Upper lobe of left lung (tissue), 6 donors: Measurements from ENCODE around the gene COL27A1. TPM values are rescaled to one million over a fixed set of nuclear protein-coding genes. Genes with fewer than 3 reads are reported as not detected.

ENCODE experiments used
- ATAC-seq, 2 donors: fragments of 200-7000 bp; cut with Tn5 transposase; one replicate each; pipeline ENCODE4 v1.9.1; 2022; ENCODE audit warnings: mild to moderate bottlenecking in 2 of 2, moderate library complexity in 2 of 2; ENCODE audit not compliant: low FRiP score in 2 of 2
- DNase-seq, 2 donors: peaks; one replicate each; pipeline ENCODE4 v3.0.0-alpha.2; 2019 to 2020
- H3K27ac ChIP-seq, 4 donors: fragments of 200-600 bp; sonication (generic); one replicate each; pipeline ENCODE4 v1.5.1; 2016 to 2019
- H3K27me3 ChIP-seq, 4 donors: fragments of 200-600 bp; sonication (generic); one replicate each; pipeline ENCODE4 v1.5.1; 2017 to 2019
- H3K36me3 ChIP-seq, 4 donors: fragments of 200-600 bp; sonication (generic); one replicate each; pipeline ENCODE4 v1.5.1; 2016 to 2019
- H3K4me1 ChIP-seq, 4 donors: fragments of 200-600 bp; sonication (generic); one replicate each; pipeline ENCODE4 v1.5.1; 2018 to 2019
- H3K4me3 ChIP-seq, 4 donors: fragments of 200-600 bp; sonication (generic); one replicate each; pipeline ENCODE4 v1.5.1; 2017 to 2019; ENCODE audit warnings: mild to moderate bottlenecking in 2 of 4, moderate library complexity in 1 of 4
- H3K9me3 ChIP-seq, 4 donors: fragments of 200-600 bp; sonication (generic); one replicate each; pipeline ENCODE4 v1.5.1; 2018 to 2019
- CTCF ChIP-seq, 6 experiments: fragments of 450-650 bp in 4 of 6; fragments of 200-600 bp in 2 of 6; sonication (generic) in 2 of 6; IDR thresholded peaks; one replicate each; pipeline ENCODE4 v1.5.1; 2016 to 2019; ENCODE audit warnings: antibody characterized with exemption in 6 of 6
- EP300 ChIP-seq, 4 donors: sonication (generic); formaldehyde crosslinking; IDR thresholded peaks; one replicate each; pipeline ENCODE4 v1.5.1; 2017; ENCODE audit warnings: antibody characterized with exemption in 4 of 4, control low read depth in 2 of 4
- POLR2A ChIP-seq, 4 donors: fragments of 450-650 bp; IDR thresholded peaks; one replicate each; pipeline ENCODE4 v1.5.1; 2016 to 2017; ENCODE audit warnings: antibody characterized with exemption in 4 of 4, mild to moderate bottlenecking in 2 of 4
- POLR2AphosphoS5 ChIP-seq, 2 donors: sonication (generic); formaldehyde crosslinking; IDR thresholded peaks; one replicate each; pipeline ENCODE4 v1.5.1; 2017; ENCODE audit warnings: antibody characterized with exemption in 2 of 2
- WGBS, 2 donors: methylation state at CpG; one replicate each; pipeline ENCODE4 v1.1.5; 2017 to 2018; 5-methylcytosine and 5-hydroxymethylcytosine counted together
- total RNA-seq, 6 donors: library from RNA; depleted of rRNA in 4 of 6; stranded (reverse); fragments of >200 nt in 4 of 6; gene quantifications; one replicate each; pipeline versions ENCODE4 v1.1.0 to v1.2.1, GENCODE V29; 2016 to 2021
- donor health status: DM: no; HTN: no; CAD: no; lungs with moderate emphysema.
- donor health status: DM: no; HTN: yes; CAD: no; lungs with severe emphysema.

Gene COL27A1
- total RNA-seq, 6 donors from 2014 or later: 4.0 to 55.5 (median 9.2) TPM

GRCh38 chr9:114153761-114154599 is 1.4 kb upstream of the COL27A1 start:
- ATAC-seq: no peak
- no peak for TF ChIP-seq POLR2AphosphoS5 (IDR thresholded peaks at IDR 0.05)
- peak in 2 of 6 experiments; percentile 13 to 25 for TF ChIP-seq CTCF (IDR thresholded peaks at IDR 0.05)
- TF ChIP-seq POLR2A (IDR thresholded peaks at IDR 0.05): no peak
- TF ChIP-seq EP300 (IDR thresholded peaks at IDR 0.05): no peak
- H3K4me3 ChIP-seq: peak overlapping the region in 3 of 4 donors; percentile 35 to 47 (median 42)

GRCh38 chr9:114154600-114155102 is 686 bp upstream of the COL27A1 start:
- H3K4me1 ChIP-seq: peaks cover 23 to 39% (median 24%) of the 10 kb centered on the region in 4 donors
- TF ChIP-seq POLR2AphosphoS5 (IDR thresholded peaks at IDR 0.05) (no peak), POLR2A (IDR thresholded peaks at IDR 0.05) (no peak), EP300 (IDR thresholded peaks at IDR 0.05) (no peak), CTCF (IDR thresholded peaks at IDR 0.05) (no peak)
- no peak for ATAC-seq
- no peaks in the 10 kb centered on the region for H3K9me3 ChIP-seq
- no peaks in the 10 kb centered on the region for H3K36me3 ChIP-seq
- H3K4me3 ChIP-seq: peak overlapping the region in 3 of 4 donors; percentile 35 to 61 (median 42)
- 3% methylated on average over 17 to 23 of the region's 23 CpGs for WGBS, 2 donors
- DNase-seq: no peak
- H3K27ac ChIP-seq: no peak overlapping the region
- peaks cover 0 to 29% (median 15%) of the 10 kb centered on the region in 4 donors for H3K27me3 ChIP-seq

More at GRCh38 chr9:114153761-114154599, 1.4 kb upstream of the COL27A1 start:
- H3K36me3 ChIP-seq: no peaks in the 10 kb centered on the region
- no peak overlapping the region for H3K27ac ChIP-seq
- H3K9me3 ChIP-seq: no peaks in the 10 kb centered on the region
- DNase-seq: peak; percentile 42 to 87
- WGBS, 2 donors: 2 to 4% methylated on average over 8 to 55 of the region's 80 CpGs
- H3K27me3 ChIP-seq: peaks cover 0 to 29% (median 15%) of the 10 kb centered on the region in 4 donors
- peaks cover 23 to 39% (median 24%) of the 10 kb centered on the region in 4 donors for H3K4me1 ChIP-seq

GRCh38 chr9:114155995-114156656 is 789 bp downstream of the COL27A1 start:
- 0 to 3% methylated on average over 7 to 26 of the region's 57 CpGs for WGBS, 2 donors
- Histone ChIP-seq H3K27ac (peak overlapping the region; percentile 49 to 83 (median 64)), H3K36me3 (no peaks in the 10 kb centered on the region), H3K27me3 (peaks cover 0 to 29% (median 15%) of the 10 kb centered on the region in 4 donors), H3K9me3 (no peaks in the 10 kb centered on the region), H3K4me3 (peak overlapping the region; percentile 47 to 61 (median 55)), H3K4me1 (peaks cover 23 to 39% (median 24%) of the 10 kb centered on the region in 4 donors)
- ATAC-seq: no peak
- TF ChIP-seq POLR2AphosphoS5 (IDR thresholded peaks at IDR 0.05) (no peak), POLR2A (IDR thresholded peaks at IDR 0.05) (no peak), EP300 (IDR thresholded peaks at IDR 0.05) (no peak), CTCF (IDR thresholded peaks at IDR 0.05) (no peak)
- peak in 1 of 2 donors; percentile 86 for DNase-seq

DNA sequence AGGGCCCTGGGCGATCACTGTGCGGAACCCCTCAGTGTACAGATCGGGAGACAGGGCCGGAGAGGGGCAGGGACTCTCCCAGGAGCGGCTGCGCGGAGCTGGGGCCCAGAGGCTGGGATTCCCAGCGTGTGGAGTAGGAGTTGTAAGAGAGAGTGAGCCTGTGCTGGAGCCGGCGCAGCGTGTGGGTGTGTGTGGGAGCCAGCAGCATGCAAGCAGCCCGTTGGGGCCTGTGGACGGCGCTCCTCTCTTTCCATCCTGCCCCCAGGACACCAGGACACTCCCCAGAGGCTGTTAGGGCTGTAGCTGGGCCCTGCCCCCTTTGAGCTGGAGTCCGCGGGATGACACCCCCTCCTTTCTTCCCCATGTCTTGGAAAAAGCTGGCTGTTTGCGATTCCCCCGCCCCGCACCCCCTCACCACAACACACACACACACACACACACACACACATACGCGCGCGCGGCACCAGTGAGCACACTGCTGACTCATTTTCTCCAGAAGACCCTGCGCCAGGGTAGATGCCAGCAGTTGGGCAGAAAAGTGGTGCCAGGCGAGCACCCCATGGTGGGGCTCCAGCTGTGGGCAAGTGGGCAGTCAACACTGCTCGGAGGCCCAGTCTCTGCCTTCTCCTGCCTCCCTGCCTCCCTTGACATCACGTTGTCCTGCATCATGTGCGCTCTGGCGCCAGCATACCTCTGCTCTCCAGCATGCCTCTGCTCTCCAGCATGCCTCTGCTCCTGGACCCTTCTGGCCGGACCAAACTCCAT is 1.5 kb downstream of the COL27A1 start:
- ATAC-seq (peak; percentile 50 to 72), DNase-seq (peak; percentile 54 to 88)
- Histone ChIP-seq H3K4me1 (peaks cover 23 to 39% (median 24%) of the 10 kb centered on the region in 4 donors), H3K36me3 (no peaks in the 10 kb centered on the region), H3K27ac (peak overlapping the region; percentile 49 to 83 (median 64)), H3K9me3 (no peaks in the 10 kb centered on the region), H3K4me3 (peak overlapping the region in 3 of 4 donors; percentile 52 to 61 (median 58)), H3K27me3 (peaks cover 0 to 29% (median 15%) of the 10 kb centered on the region in 4 donors)
- WGBS, 2 donors: 45 to 58% methylated on average over 25 to 31 of the region's 31 CpGs
- no peak for TF ChIP-seq EP300 (IDR thresholded peaks at IDR 0.05)
- TF ChIP-seq CTCF (IDR thresholded peaks at IDR 0.05): no peak
- no peak for TF ChIP-seq POLR2A (IDR thresholded peaks at IDR 0.05)
- TF ChIP-seq POLR2AphosphoS5 (IDR thresholded peaks at IDR 0.05): no peak
